A673 (cell line): Measurements from ENCODE around the gene EIF2B5. TPM values are rescaled to one million over a fixed set of nuclear protein-coding genes. Genes with fewer than 3 reads are reported as not detected.

Experiments
- BruUV-seq: library from RNA; stranded (reverse); fragments of 400-500 nt; replicated peaks from 2 replicates; lab custom pipeline; 2021; lab: Mats Ljungman, UMichigan
- CTCF ChIA-PET: fragments of 300-600 bp; sonication (Branson Sonifier 250); formaldehyde crosslinking; loops from one replicate; lab custom pipeline; 2022; ENCODE audit warnings: antibody characterized with exemption; lab: Charles Lee
- POLR2A ChIA-PET: fragments of 300-600 bp; sonication (Branson Sonifier 250); formaldehyde crosslinking; loops from one replicate; lab custom pipeline; 2022; ENCODE audit warnings: antibody characterized with exemption; ENCODE audit not compliant: low non-redundant PET; lab: Charles Lee
- DNase-seq: peaks from one replicate; pipeline ENCODE4 v3.0.0-alpha.2; 2015; ENCODE audit warnings: low spot score
- H3K27ac ChIP-seq: fragments of 200-600 bp; sonication (generic); 2 replicates; pipeline ENCODE4 v1.5.1; 2016; ENCODE audit warnings: mixed run types, low read depth, mild to moderate bottlenecking, mixed read lengths, antibody characterized with exemption, low read length; ENCODE audit not compliant: poor library complexity, severe bottlenecking
- H3K27me3 ChIP-seq: fragments of 200-600 bp; sonication (generic); replicated peaks from 2 replicates; pipeline ENCODE4 v1.6.1; 2017; ENCODE audit warnings: mixed run types, low read depth, mild to moderate bottlenecking, mixed read lengths, antibody characterized with exemption, low read length; ENCODE audit not compliant: insufficient read depth, poor library complexity
- H3K36me3 ChIP-seq: fragments of 200-600 bp; sonication (generic); 2 replicates; pipeline ENCODE4 v1.6.1; 2016; ENCODE audit warnings: mixed run types, mild to moderate bottlenecking, mixed read lengths, antibody characterized with exemption, low read length; ENCODE audit not compliant: insufficient read depth, poor library complexity, severe bottlenecking
- H3K4me1 ChIP-seq: fragments of 200-600 bp; sonication (generic); 2 replicates; pipeline ENCODE4 v1.6.1; 2017; ENCODE audit warnings: mixed run types, mild to moderate bottlenecking, mixed read lengths, antibody characterized with exemption, low read length; ENCODE audit not compliant: insufficient read depth, poor library complexity, severe bottlenecking
- H3K4me3 ChIP-seq: fragments of 200-600 bp; sonication (generic); 2 replicates; pipeline ENCODE4 v1.5.1; 2016; ENCODE audit warnings: low read depth, mixed run types, mild to moderate bottlenecking, mixed read lengths, low read length; ENCODE audit not compliant: poor library complexity, severe bottlenecking
- H3K9me3 ChIP-seq: fragments of 200-600 bp; sonication (generic); 2 replicates; pipeline ENCODE4 v1.6.1; 2016; ENCODE audit warnings: mixed run types, low read depth, mild to moderate bottlenecking, mixed read lengths, antibody characterized with exemption, low read length; ENCODE audit not compliant: poor library complexity, severe bottlenecking
- CTCF ChIP-seq: fragments of 300-800, 200-600 bp; sonication (generic); conservative IDR thresholded peaks from 2 replicates; pipeline ENCODE4 v1.5.1; 2017; ENCODE audit warnings: low read depth, mild to moderate bottlenecking, antibody characterized with exemption, low read length, moderate library complexity, mixed read lengths
- EZH2 ChIP-seq: fragments of 200-600 bp; sonication (generic); IDR thresholded peaks from 2 replicates; pipeline ENCODE4 v1.6.1; 2017; ENCODE audit warnings: borderline replicate concordance, low read depth, mild to moderate bottlenecking, mixed read lengths, antibody characterized with exemption, low read length; ENCODE audit not compliant: poor library complexity, severe bottlenecking
- intact Hi-C: fragments of 100-400 bp; cut with micrococcal nuclease; formaldehyde crosslinking; loops from one replicate; pipeline ENCODE4 v1.10.0; 2022; ENCODE audit not compliant: unreplicated experiment
- total RNA-seq: library from RNA; stranded (reverse); gene quantifications from 2 replicates; pipeline ENCODE4 v1.2.3, GENCODE V29; 2021

Gene EIF2B5
- total RNA-seq, 1 experiment from 2014 or later: 64.2 TPM

- H3K4me3 ChIP-seq: no peak overlapping the region
- intact Hi-C loops: loop anchor here (5.0 kb wide), 1 partner anchor 126 kb away; the partner anchor contains the start of gene PSMD2
- TF ChIP-seq CTCF: no peak
- TF ChIP-seq EZH2: no peak
- ChIA-PET CTCF (no interaction called here), POLR2A (no interaction called here)
- peak; percentile 35 for DNase-seq
- H3K27ac ChIP-seq: no peak overlapping the region
- no peaks in the 10 kb centered on the region for H3K9me3 ChIP-seq
- H3K36me3 ChIP-seq: peaks cover 35% of the 10 kb centered on the region
- no peaks in the 10 kb centered on the region for H3K27me3 ChIP-seq
- BruUV-seq: no TSS peak
- peaks cover under 1% of the 10 kb centered on the region for H3K4me1 ChIP-seq
These were observed 36.4 kb downstream of the EIF2B5 start for GRCh38 chr3:184171562-184171961.

DNA sequence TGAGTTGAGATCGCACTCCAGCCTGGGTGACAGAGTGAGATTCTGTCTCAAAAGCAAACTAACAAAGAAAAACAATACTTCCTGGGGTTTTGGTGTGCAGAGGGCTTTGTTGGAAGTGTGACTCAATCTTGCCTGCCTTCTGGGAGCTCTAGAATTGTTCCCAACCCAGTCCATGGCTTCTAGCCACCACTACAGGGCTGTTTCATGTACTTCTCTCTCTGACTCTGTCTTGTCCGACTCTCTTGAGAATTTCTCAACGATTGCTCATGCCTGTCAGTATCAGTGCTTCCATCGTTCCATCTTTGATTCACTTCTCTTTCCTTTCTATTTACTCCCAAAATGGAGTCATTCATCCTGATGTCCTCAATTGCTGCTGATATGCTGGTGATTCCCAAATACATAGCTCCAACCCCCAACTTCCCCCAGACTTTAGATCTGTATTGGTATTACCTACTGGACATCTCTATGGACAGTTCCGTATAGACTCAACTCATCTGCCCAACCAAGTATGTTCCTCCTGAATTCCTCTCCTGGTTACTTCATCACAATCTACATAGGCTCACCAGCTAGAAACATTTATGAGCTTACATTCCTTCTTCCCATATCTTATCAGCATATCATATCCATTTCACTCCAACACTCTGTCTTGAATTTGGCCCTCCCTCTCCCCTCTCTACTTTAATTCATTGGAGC, 37.7 kb downstream of the EIF2B5 start:
- intact Hi-C loops: loop anchor here (5.0 kb wide), 1 partner anchor 124 kb away; the partner anchor contains the start of gene PSMD2
- Histone ChIP-seq H3K27me3 (no peaks in the 10 kb centered on the region), H3K9me3 (no peaks in the 10 kb centered on the region), H3K27ac (no peak overlapping the region), H3K4me1 (peaks cover 9% of the 10 kb centered on the region), H3K4me3 (no peak overlapping the region), H3K36me3 (peaks cover 33% of the 10 kb centered on the region)
- no peak for TF ChIP-seq CTCF
- no peak for TF ChIP-seq EZH2
- BruUV-seq: no TSS peak
- CTCF ChIA-PET: no interaction called here
- POLR2A ChIA-PET: interaction anchor here (0.5 to 0.8 kb wide), 3 partner anchors 13 to 43 kb away, joined by 3 to 4 read pairs (median 3); partner anchors contain the start of gene ABCF3
- no peak for DNase-seq

DNA sequence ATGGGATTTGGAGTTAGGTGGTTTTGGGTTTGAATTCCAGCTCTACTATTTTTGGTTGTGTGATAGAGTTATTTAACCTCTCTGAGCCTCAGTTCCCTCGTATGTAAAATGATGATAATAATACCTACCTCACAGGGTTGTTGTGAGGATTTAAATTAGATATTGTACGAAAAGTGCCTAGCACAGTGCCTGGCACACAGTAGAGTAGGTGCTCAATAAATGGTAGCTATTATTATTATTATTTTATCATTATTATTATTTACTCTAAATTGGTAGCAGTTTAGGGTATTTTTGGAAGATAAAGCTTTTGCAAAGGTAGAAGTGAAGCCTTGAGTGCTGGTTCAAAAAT, 38.2 kb downstream of the EIF2B5 start:
- POLR2A ChIA-PET: interaction anchor here (0.8 kb wide), 1 partner anchor 13 kb away, joined by 4 read pairs; the partner anchor contains the start of gene ABCF3
- no peak overlapping the region for H3K27ac ChIP-seq

More for the DNA sequence above, 38.2 kb downstream of the EIF2B5 start:
- no TSS peak for BruUV-seq
- H3K27me3 ChIP-seq: no peaks in the 10 kb centered on the region
- H3K4me1 ChIP-seq: peaks cover 9% of the 10 kb centered on the region
- CTCF ChIA-PET: no interaction called here
- intact Hi-C loops: loop anchor here (5.0 kb wide), 1 partner anchor 124 kb away; the partner anchor contains the start of gene PSMD2
- no peaks in the 10 kb centered on the region for H3K9me3 ChIP-seq
- H3K4me3 ChIP-seq: no peak overlapping the region
- TF ChIP-seq EZH2 (no peak), CTCF (no peak)
- H3K36me3 ChIP-seq: peaks cover 33% of the 10 kb centered on the region
- no peak for DNase-seq
